Hepatic stellate cell (primary cell): ENCODE measurements around the gene ZNF358.

ENCODE experiments used
- DNase-seq: peaks from one replicate; pipeline ENCODE4 v3.0.0; 2011; ENCODE audit warnings: low spot score

The ZNF358 gene

GRCh38 chr19:7515645-7516151 is at the start of gene ZNF358:
TSS of gene ZNF358 (plus strand) at chr19:7516103. CDS start at chr19:7519243, 3,140 bp downstream.
- DNase-seq: peak; percentile 91

GRCh38 chr19:7467009-7467989 is 48.6 kb upstream of the ZNF358 start:
- no peak for DNase-seq

- no peak for DNase-seq
Observed at GRCh38 chr19:7468840-7469239, 47.1 kb upstream of the ZNF358 start.

- no peak for DNase-seq
Observed at GRCh38 chr19:7469669-7470285, 46.1 kb upstream of the ZNF358 start.

GRCh38 chr19:7470540-7471305 is 45.2 kb upstream of the ZNF358 start:
- DNase-seq: no peak

GRCh38 chr19:7471696-7472615 is 43.9 kb upstream of the ZNF358 start:
- no peak for DNase-seq

GRCh38 chr19:7475665-7476064 is 40.2 kb upstream of the ZNF358 start:
- no peak for DNase-seq

GRCh38 chr19:7476241-7476640 is 39.7 kb upstream of the ZNF358 start:
- DNase-seq: no peak

GRCh38 chr19:7476777-7477494 is 39.0 kb upstream of the ZNF358 start:
- DNase-seq: no peak

- DNase-seq: no peak
Observed at GRCh38 chr19:7477758-7478157, 38.1 kb upstream of the ZNF358 start.

- no peak for DNase-seq
Observed at GRCh38 chr19:7478173-7478842, 37.6 kb upstream of the ZNF358 start.

- no peak for DNase-seq
Observed at GRCh38 chr19:7478843-7479227, 37.1 kb upstream of the ZNF358 start.

GRCh38 chr19:7480222-7480969 is 35.5 kb upstream of the ZNF358 start:
- no peak for DNase-seq

- no peak for DNase-seq
Observed at GRCh38 chr19:7480970-7481255, 35.0 kb upstream of the ZNF358 start.

GRCh38 chr19:7482584-7483439 is 33.1 kb upstream of the ZNF358 start:
- DNase-seq: no peak

- DNase-seq: no peak
Observed at GRCh38 chr19:7483720-7484201, 32.1 kb upstream of the ZNF358 start.

- no peak for DNase-seq
Observed at GRCh38 chr19:7486923-7487322, 29.0 kb upstream of the ZNF358 start.

GRCh38 chr19:7488736-7489353 is 27.1 kb upstream of the ZNF358 start, which contains the start of gene PEX11G:
TSS of gene PEX11G (minus strand) at chr19:7489035. CDS start at chr19:7489010, 25 bp downstream.
- DNase-seq: peak; percentile 99
